Coronary artery (tissue), 2 donors: ENCODE measurements around the gene RDH12.

Experiments
- DNase-seq: peaks from one replicate; pipeline ENCODE4 v3.0.0-alpha.2; 2017; ENCODE audit warnings: low spot score
- H3K27ac ChIP-seq, 2 donors: fragments of 200-600 bp; sonication (generic); one replicate each; pipeline ENCODE4 v1.5.1; 2016 to 2019
- H3K4me3 ChIP-seq: fragments of 200-600 bp; sonication (generic); 2 replicates; pipeline ENCODE4 v1.5.1; 2016; ENCODE audit warnings: mild to moderate bottlenecking, moderate library complexity
- CTCF ChIP-seq: fragments of 200-600 bp; sonication (generic); IDR thresholded peaks from one replicate; pipeline ENCODE4 v1.5.1; 2019; ENCODE audit warnings: antibody characterized with exemption

RDH12 gene

GRCh38 chr14:67673451-67673850 is 28.2 kb upstream of the RDH12 start:
- no peak overlapping the region for H3K27ac ChIP-seq
- TF ChIP-seq CTCF = no peak

GRCh38 chr14:67674139-67674479 is 27.6 kb upstream of the RDH12 start:
- peak overlapping the region; percentile 87 for H3K4me3 ChIP-seq
- no peak for TF ChIP-seq CTCF
- peak; percentile 78 for DNase-seq
- H3K27ac ChIP-seq = peak overlapping the region; percentile 88 to 95

More at GRCh38 chr14:67673451-67673850, 28.2 kb upstream of the RDH12 start:
- no peak for DNase-seq
- H3K4me3 ChIP-seq = peak overlapping the region; percentile 87

- Histone ChIP-seq H3K27ac (peak within 1 kb of the TSS; percentile 88 to 95), H3K4me3 (peak within 1 kb of the TSS; percentile 87)
- no peak for TF ChIP-seq CTCF
- DNase-seq = peak; percentile 83
These were observed 27.0 kb upstream of the RDH12 start, which contains the start of gene VTI1B for GRCh38 chr14:67674480-67675218. TSS of gene VTI1B (minus strand) at chr14:67674632. CDS start at chr14:67674489, 143 bp downstream.

GRCh38 chr14:67675219-67675582 is 26.5 kb upstream of the RDH12 start:
- TF ChIP-seq CTCF = no peak
- Histone ChIP-seq H3K4me3 (peak overlapping the region; percentile 87), H3K27ac (peak overlapping the region; percentile 88 to 95)
- DNase-seq = no peak

- no peak overlapping the region for H3K27ac ChIP-seq
- no peak for TF ChIP-seq CTCF
- H3K4me3 ChIP-seq = no peak overlapping the region
- DNase-seq = no peak
These were observed 22.7 kb upstream of the RDH12 start for GRCh38 chr14:67679006-67679405.

GRCh38 chr14:67680121-67680602 is 21.5 kb upstream of the RDH12 start:
- TF ChIP-seq CTCF = no peak
- H3K4me3 ChIP-seq = no peak overlapping the region
- no peak overlapping the region for H3K27ac ChIP-seq
- no peak for DNase-seq

GRCh38 chr14:67680941-67681340 is 20.7 kb upstream of the RDH12 start:
- H3K27ac ChIP-seq = no peak overlapping the region

More at GRCh38 chr14:67680941-67681340, 20.7 kb upstream of the RDH12 start:
- no peak overlapping the region for H3K4me3 ChIP-seq
- no peak for DNase-seq
- no peak for TF ChIP-seq CTCF
